HCT116 (cell line): ENCODE data around the gene COL5A1. TPM values are rescaled to one million over a fixed set of nuclear protein-coding genes. Genes with fewer than 3 reads are reported as not detected.

ENCODE experiments used
- ATAC-seq: fragments of 200-7000 bp; cut with Tn5 transposase; 2 replicates; pipeline ENCODE4 v1.9.1; 2020; ENCODE audit warnings: mild to moderate bottlenecking, moderate library complexity
- BruUV-seq: library from RNA; stranded (reverse); fragments of 400-500 nt; replicated peaks from 2 replicates; lab custom pipeline; 2021; lab: Mats Ljungman, UMichigan
- CTCF ChIA-PET: fragments of 300-600 bp; sonication (Branson Sonifier 250); formaldehyde crosslinking; loops from one replicate; lab custom pipeline; 2021; ENCODE audit warnings: antibody characterized with exemption; lab: Charles Lee
- POLR2A ChIA-PET: fragments of 300-600, 350-600 bp; sonication (Branson Sonifier 250); formaldehyde crosslinking; loops from one replicate; lab custom pipeline; 2021; ENCODE audit warnings: antibody characterized with exemption; lab: Charles Lee
- RAD21 ChIA-PET, 2 experiments: fragments of 300-600 bp; sonication (Branson Sonifier 250); formaldehyde crosslinking; loops; one replicate each; lab custom pipeline; 2023; ENCODE audit warnings: low total read pairs in 2 of 2; ENCODE audit not compliant: uncharacterized antibody in 2 of 2, unreplicated experiment in 2 of 2, low non-redundant PET in 1 of 2; lab: Charles Lee
- DNase-seq: peaks from one replicate; pipeline ENCODE4 v3.0.0-alpha.2; 2010; ENCODE audit warnings: low read depth, low spot score
- H2AFZ ChIP-seq: fragments of 200-600 bp; shearing (Covaris generic), sonication (generic); 2 replicates; pipeline ENCODE4 v1.6.1; 2017; ENCODE audit warnings: low read depth, mixed run types, mixed read lengths, antibody characterized with exemption, low read length; ENCODE audit not compliant: poor library complexity, severe bottlenecking
- H3K27ac ChIP-seq: 2 replicates; pipeline ENCODE4 v1.5.1; 2012; ENCODE audit warnings: low read depth, low read length
- H3K27me3 ChIP-seq: fragments of 200-600 bp; sonication (generic); 2 replicates; pipeline ENCODE4 v1.6.1; 2016; ENCODE audit warnings: mixed run types, low read length, mixed read lengths; ENCODE audit not compliant: insufficient read depth
- H3K36me3 ChIP-seq, 2 experiments: fragments of 200-500 bp in 1 of 2; fragments of 200-600 bp in 1 of 2; sonication (Bioruptor generic) in 1 of 2; sonication (generic) in 1 of 2; 2 replicates each; pipeline versions ENCODE4 v1.5.1 to v1.6.1; 2014 to 2016; ENCODE audit warnings: low read length in 2 of 2, inconsistent platforms in 1 of 2, mixed read lengths in 1 of 2, mixed run types in 1 of 2; ENCODE audit not compliant: insufficient read depth in 2 of 2, control insufficient read depth in 1 of 2
- H3K4me1 ChIP-seq, 2 experiments: fragments of 200-600 bp in 1 of 2; sonication (generic) in 1 of 2; 2 replicates each; pipeline versions ENCODE4 v1.5.1 to v1.6.1; 2012 to 2017; ENCODE audit warnings: low read length in 2 of 2, inconsistent platforms in 1 of 2, mild to moderate bottlenecking in 1 of 2, mixed read lengths in 1 of 2, mixed run types in 1 of 2, moderate library complexity in 1 of 2; ENCODE audit not compliant: insufficient read depth in 2 of 2, control insufficient read depth in 1 of 2
- H3K4me2 ChIP-seq: fragments of 200-600 bp; sonication (generic); 2 replicates; pipeline ENCODE4 v1.6.1; 2017; ENCODE audit warnings: mixed run types, low read length, mixed read lengths
- H3K4me3 ChIP-seq, 2 experiments: fragments of 200-600 bp in 1 of 2; sonication (generic) in 1 of 2; replicated peaks in 1 of 2; 2 replicates each; pipeline ENCODE4 v1.5.1; 2011 to 2016; ENCODE audit warnings: low read length in 2 of 2, control low read depth in 1 of 2, low read depth in 1 of 2, mild to moderate bottlenecking in 1 of 2, mixed read lengths in 1 of 2, mixed run types in 1 of 2
- H3K79me2 ChIP-seq: fragments of 200-600 bp; sonication (generic); 2 replicates; pipeline ENCODE4 v1.6.1; 2017; ENCODE audit warnings: mild to moderate bottlenecking, mixed run types, low read length, moderate library complexity, mixed read lengths; ENCODE audit not compliant: insufficient read depth
- H3K9ac ChIP-seq: fragments of 200-600 bp; sonication (generic); 2 replicates; pipeline ENCODE4 v1.6.1; 2016; ENCODE audit warnings: low read length, mixed read lengths
- H3K9me2 ChIP-seq: fragments of 200-600 bp; sonication (generic), shearing (Covaris generic); 2 replicates; pipeline ENCODE4 v1.6.1; 2017; ENCODE audit warnings: mixed run types, mild to moderate bottlenecking, moderate library complexity; ENCODE audit not compliant: insufficient read depth
- H3K9me3 ChIP-seq, 2 experiments: fragments of 200-500 bp in 1 of 2; fragments of 200-600 bp in 1 of 2; sonication (Bioruptor generic) in 1 of 2; sonication (generic) in 1 of 2; 2 replicates each; pipeline ENCODE4 v1.6.1; 2014 to 2017; ENCODE audit warnings: low read length in 2 of 2, mixed read lengths in 2 of 2, inconsistent platforms in 1 of 2, low read depth in 1 of 2, mild to moderate bottlenecking in 1 of 2, mixed run types in 1 of 2, moderate library complexity in 1 of 2; ENCODE audit not compliant: control insufficient read depth in 1 of 2, insufficient read depth in 1 of 2
- H4K20me1 ChIP-seq: fragments of 200-600 bp; sonication (generic), shearing (Covaris generic); 2 replicates; pipeline ENCODE4 v1.6.1; 2017; ENCODE audit warnings: mixed run types, mild to moderate bottlenecking, moderate library complexity; ENCODE audit not compliant: insufficient read depth
- CBX3 ChIP-seq: IDR thresholded peaks from 2 replicates; pipeline ENCODE4 v1.6.1; 2012; ENCODE audit warnings: low read depth
- CEBPB ChIP-seq: IDR thresholded peaks from 2 replicates; pipeline ENCODE4 v1.6.1; 2012; ENCODE audit warnings: low read depth
- CTCF ChIP-seq, 3 experiments: fragments of 200-600 bp in 1 of 3; sonication (generic) in 1 of 3; IDR thresholded peaks in 2 of 3; conservative IDR thresholded peaks in 1 of 3; 2 replicates each; pipeline ENCODE4 v1.5.1; 2012 to 2017; ENCODE audit warnings: low read depth in 2 of 3, low read length in 2 of 3, antibody characterized with exemption in 1 of 3, borderline replicate concordance in 1 of 3, control low read depth in 1 of 3, mild to moderate bottlenecking in 1 of 3, mixed read lengths in 1 of 3, mixed run types in 1 of 3, moderate library complexity in 1 of 3; ENCODE audit not compliant: insufficient read depth in 1 of 3
- EZH2 ChIP-seq: fragments of 200-600 bp; sonication (generic); IDR thresholded peaks from 2 replicates; pipeline ENCODE4 v1.6.1; 2017; ENCODE audit warnings: antibody characterized with exemption, mixed run types
- EZH2phosphoT487 ChIP-seq: fragments of 200-600 bp; IDR thresholded peaks from 2 replicates; pipeline ENCODE4 v1.6.1; 2018; ENCODE audit warnings: antibody characterized with exemption, borderline replicate concordance
- FOSL1 ChIP-seq: IDR thresholded peaks from 2 replicates; pipeline ENCODE4 v1.6.1; 2012; ENCODE audit warnings: low read depth
- JUND ChIP-seq: IDR thresholded peaks from 2 replicates; pipeline ENCODE4 v1.6.1; 2012
- MAX ChIP-seq: IDR thresholded peaks from 2 replicates; pipeline ENCODE4 v1.6.1; 2012
- POLR2AphosphoS5 ChIP-seq: IDR thresholded peaks from 2 replicates; pipeline ENCODE4 v1.6.1; 2011; ENCODE audit warnings: mild to moderate bottlenecking, low read depth, low read length, moderate library complexity
- REST ChIP-seq: IDR thresholded peaks from 2 replicates; pipeline ENCODE4 v1.6.1; 2012; ENCODE audit warnings: low read depth
- SIN3A ChIP-seq: IDR thresholded peaks from 2 replicates; pipeline ENCODE4 v1.6.1; 2012; ENCODE audit warnings: low read depth
- SP1 ChIP-seq: IDR thresholded peaks from 2 replicates; pipeline ENCODE4 v1.6.1; 2012; ENCODE audit warnings: low read depth
- SRF ChIP-seq: IDR thresholded peaks from 2 replicates; pipeline ENCODE4 v1.6.1; 2012; ENCODE audit warnings: low read depth
- TCF7L2 ChIP-seq: IDR thresholded peaks from 2 replicates; pipeline ENCODE4 v1.7.0; 2011; ENCODE audit warnings: borderline replicate concordance, inconsistent platforms; ENCODE audit not compliant: insufficient read depth, insufficient read length; ENCODE audit errors: extremely low read depth
- YY1 ChIP-seq: IDR thresholded peaks from 2 replicates; pipeline ENCODE4 v1.6.1; 2011; ENCODE audit warnings: low read length, low read depth, moderate library complexity, mild to moderate bottlenecking; ENCODE audit not compliant: insufficient replicate concordance; ENCODE audit errors: extremely low read depth
- ZBTB33 ChIP-seq: IDR thresholded peaks from 2 replicates; pipeline ENCODE4 v1.6.1; 2011; ENCODE audit warnings: mild to moderate bottlenecking, low read length, moderate library complexity; ENCODE audit not compliant: insufficient replicate concordance; ENCODE audit errors: extremely low read depth
- ZFX ChIP-seq: fragments of 450-650 bp; IDR thresholded peaks from 2 replicates; pipeline ENCODE4 v1.6.1; 2017
- ZNF274 ChIP-seq: fragments of 200-500 bp; sonication (Bioruptor generic); IDR thresholded peaks from 2 replicates; pipeline ENCODE4 v1.6.1; 2014; ENCODE audit warnings: mild to moderate bottlenecking, low read depth, low read length, inconsistent platforms
- intact Hi-C: fragments of 100-400 bp; cut with micrococcal nuclease; formaldehyde crosslinking; loops from 2 replicates; pipeline ENCODE4 v1.10.0; 2022
- total RNA-seq: library from RNA; stranded (reverse); gene quantifications from one replicate; pipeline ENCODE4 v1.2.1, GENCODE V29; 2021; ENCODE audit not compliant: unreplicated experiment

The COL5A1 gene
- total RNA-seq, 1 experiment from 2014 or later, result 0.30 TPM

- TF ChIP-seq REST, result no peak
- no peak for TF ChIP-seq CBX3
- no peak for TF ChIP-seq CEBPB
- TF ChIP-seq EZH2, result no peak
- no peak for TF ChIP-seq TCF7L2
- TF ChIP-seq ZFX, result no peak
- TF ChIP-seq FOSL1, result no peak
- TF ChIP-seq MAX, result no peak
- TF ChIP-seq SRF, result no peak
- TF ChIP-seq YY1, result no peak
- no peak for TF ChIP-seq ZNF274
- no peak for TF ChIP-seq ZBTB33
- no peak for TF ChIP-seq CTCF (IDR thresholded peaks at IDR 0.05 in 2 of 3, conservative IDR thresholded peaks at IDR 0.05 in 1 of 3; ENCODE audit: borderline replicate concordance in 1 of 3, insufficient read depth in 1 of 3, low read depth in 2 of 3, low read length in 2 of 3)
- no peak for TF ChIP-seq JUND
- TF ChIP-seq SP1, result no peak
- no peak for TF ChIP-seq EZH2phosphoT487
- TF ChIP-seq POLR2AphosphoS5, result no peak
- no peak for TF ChIP-seq SIN3A
- Histone ChIP-seq H3K4me3 (no peak overlapping the region), H3K27ac (no peak overlapping the region), H2AFZ (no peak overlapping the region), H3K9me3 (no peaks in the 10 kb centered on the region), H4K20me1 (no peaks in the 10 kb centered on the region), H3K9ac (no peak overlapping the region), H3K79me2 (no peaks in the 10 kb centered on the region), H3K27me3 (no peaks in the 10 kb centered on the region), H3K9me2 (no peaks in the 10 kb centered on the region), H3K36me3 (no peaks in the 10 kb centered on the region), H3K4me1 (peaks cover 3 to 5% of the 10 kb centered on the region in 2 experiments; a peak in 2 of 4 replicates), H3K4me2 (no peak overlapping the region)
- POLR2A ChIA-PET, result no interaction called here
- intact Hi-C loops, result loop anchor here (5.0 kb wide), 2 partner anchors 307 to 637 kb away; no protein-coding TSS in a partner anchor
- BruUV-seq, result no TSS peak
- DNase-seq (no peak), ATAC-seq (no peak)
- CTCF ChIA-PET, result interaction anchor here (1.0 kb wide), 1 partner anchor 9 kb away, joined by 3 read pairs; no protein-coding TSS in a partner anchor
- RAD21 ChIA-PET, result no interaction called here
Measured at GRCh38 chr9:134775081-134775951, 133.7 kb downstream of the COL5A1 start.
